SHP77 treated with DMSO at 0.1 percent for 48 hours (cell line): ENCODE measurements around the gene JPH3.
A peak's percentile ranks its signal among the peaks of the same experiment; 100 is the strongest.
"Not testable (repeated sequence)": the region's sequence is repeated elsewhere in the genome, so short reads cannot be mapped to it uniquely, and the experiment has no call there.

Experiments used
- DNase-seq: peaks from one replicate; lab custom pipeline; 2025; lab: John Stamatoyannopoulos, UW

Gene JPH3

GRCh38 chr16:87715658-87716057 lies 113.3 kb downstream of the JPH3 start:
- no peak for DNase-seq

DNA sequence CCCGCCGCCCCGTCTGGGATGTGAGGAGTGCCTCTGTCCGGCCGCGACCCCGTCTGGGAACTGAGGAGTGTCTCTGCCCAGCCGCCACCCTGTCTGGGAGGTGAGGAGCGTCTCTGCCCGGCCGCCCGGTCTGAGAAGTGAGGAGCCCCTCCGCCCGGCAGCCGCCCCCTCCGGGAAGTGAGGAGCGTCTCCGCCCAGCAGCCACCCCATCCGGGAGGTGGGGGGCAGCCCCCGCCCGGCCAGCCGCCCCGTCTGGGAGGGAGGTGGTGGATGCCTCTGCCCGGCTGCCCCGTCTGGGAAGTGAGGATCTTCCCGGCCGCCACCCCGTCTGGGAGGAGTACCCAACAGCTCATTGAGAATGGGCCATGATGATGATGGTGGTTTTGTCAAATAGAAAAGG lies 116.5 kb downstream of the JPH3 start:
- not testable (repeated sequence) for DNase-seq

DNA sequence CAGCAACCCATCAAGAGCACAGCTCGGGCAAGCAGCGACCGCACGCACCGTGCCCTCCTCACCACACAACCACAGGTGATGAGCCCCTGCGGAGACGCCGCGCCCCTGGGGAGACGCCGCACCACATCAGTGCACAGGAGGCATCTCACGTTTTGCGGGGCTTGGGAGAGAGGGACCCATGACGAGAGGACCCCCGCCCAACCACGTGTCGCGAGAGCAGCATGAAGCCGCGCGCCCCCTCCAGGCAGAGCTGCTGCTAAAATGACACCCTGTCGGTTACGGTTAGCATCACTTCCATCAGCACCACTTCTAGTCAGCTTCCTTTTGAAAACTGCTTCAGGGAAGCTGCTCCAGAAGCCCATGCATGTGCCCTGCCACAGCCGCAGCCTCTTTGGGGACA lies 118.1 kb downstream of the JPH3 start:
- DNase-seq = no peak

GRCh38 chr16:87721622-87722585 lies 119.6 kb downstream of the JPH3 start:
- DNase-seq = peak; percentile 29

GRCh38 chr16:87722590-87723225 lies 120.4 kb downstream of the JPH3 start:
- DNase-seq = no peak

DNA sequence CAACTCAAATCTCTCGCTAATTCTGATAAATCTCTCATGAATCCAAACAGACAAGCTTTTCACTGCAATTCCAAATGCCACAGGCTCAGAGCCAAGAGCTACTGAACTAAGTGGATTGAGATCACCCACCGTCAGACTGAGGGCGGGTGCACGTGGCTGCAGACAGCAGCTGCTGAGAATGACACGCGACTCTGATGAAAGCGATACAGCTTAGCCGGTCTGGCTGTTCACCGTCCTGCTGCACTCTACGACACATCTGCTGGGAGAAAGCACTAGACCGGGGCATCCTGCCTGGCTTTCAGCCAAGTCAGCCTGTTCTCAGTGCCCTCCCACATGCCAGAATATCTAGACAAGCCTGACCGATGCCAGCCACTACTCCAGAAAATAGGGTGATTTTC lies 120.9 kb downstream of the JPH3 start:
- DNase-seq = peak; percentile 99

GRCh38 chr16:87724490-87725291 lies 122.4 kb downstream of the JPH3 start:
- peak; percentile 79 for DNase-seq

DNA sequence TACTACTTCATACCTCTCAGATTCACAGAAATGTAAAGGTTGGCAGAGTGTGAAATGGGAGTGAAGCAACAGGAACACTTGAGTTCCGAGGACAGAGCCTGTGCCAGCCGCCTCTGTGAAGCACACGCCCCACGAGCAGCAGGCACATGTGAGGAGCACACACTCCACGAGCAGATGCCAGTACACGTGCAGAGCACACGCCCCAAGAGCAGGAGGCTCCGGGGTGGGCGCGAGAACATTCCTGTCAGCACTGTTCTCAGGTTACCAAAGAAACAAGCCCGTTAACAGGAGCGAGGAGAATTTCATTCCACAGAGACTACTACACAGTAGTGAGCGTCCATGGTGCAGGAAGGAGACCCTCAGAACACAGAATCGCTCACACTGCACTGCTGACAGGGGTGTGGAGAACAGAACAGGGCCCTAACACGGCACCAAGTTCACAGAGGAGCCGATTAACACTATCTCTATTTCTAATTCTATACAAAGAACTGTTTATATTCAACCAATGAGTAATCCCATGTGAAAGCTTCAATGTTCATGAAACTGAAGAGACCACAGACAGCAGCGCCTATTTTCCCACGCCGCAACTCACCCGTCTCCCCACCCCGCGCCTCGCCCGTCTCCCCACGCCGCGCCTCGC lies 123.4 kb downstream of the JPH3 start:
- DNase-seq = peak; percentile 48

DNA sequence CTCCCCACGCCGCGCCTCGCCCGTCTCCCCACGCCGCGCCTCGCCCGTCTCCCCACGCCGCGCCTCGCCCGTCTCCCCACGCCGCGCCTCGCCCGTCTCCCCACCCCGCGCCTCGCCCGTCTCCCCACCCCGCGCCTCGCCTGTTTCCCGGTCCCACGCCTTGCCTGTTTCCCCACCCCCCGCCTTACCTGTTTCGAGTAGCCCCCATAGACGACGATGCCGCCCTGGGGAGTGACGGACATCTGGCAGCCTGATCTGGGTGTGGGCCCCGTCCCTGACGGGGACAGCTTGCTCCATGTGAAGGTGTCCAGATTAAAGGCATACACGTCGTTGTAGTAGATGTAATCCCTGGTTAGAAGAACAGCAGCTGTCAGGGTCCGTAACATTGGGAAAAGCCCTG lies 124.3 kb downstream of the JPH3 start:
- not testable (repeated sequence) for DNase-seq

GRCh38 chr16:87727346-87727745 lies 125.0 kb downstream of the JPH3 start:
- DNase-seq = no peak

DNA sequence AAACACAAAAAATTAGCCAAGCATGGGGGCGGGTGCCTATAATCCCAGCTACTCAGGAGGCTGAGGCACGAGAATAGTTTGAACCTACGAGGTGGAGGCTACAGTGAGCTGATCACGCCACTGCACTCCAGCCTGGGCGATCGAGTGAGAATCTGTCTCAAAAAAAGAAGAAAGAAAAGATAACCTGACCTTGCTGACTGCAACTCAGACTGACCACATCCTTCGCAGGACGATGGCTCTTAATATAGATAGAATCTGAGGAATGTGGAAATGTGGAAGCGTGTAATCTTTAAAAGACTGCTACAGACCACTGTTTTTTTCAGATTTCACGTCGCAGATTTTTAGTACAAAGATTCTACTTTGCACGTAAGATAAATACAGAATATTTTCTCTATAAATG lies 125.7 kb downstream of the JPH3 start:
- DNase-seq = no peak

GRCh38 chr16:87729266-87729954 lies 127.1 kb downstream of the JPH3 start:
- DNase-seq = no peak

- no peak for DNase-seq
Observed at GRCh38 chr16:87731607-87732006, 129.3 kb downstream of the JPH3 start.

GRCh38 chr16:87733190-87733589 lies 130.9 kb downstream of the JPH3 start:
- DNase-seq = peak; percentile 5

GRCh38 chr16:87734644-87735043 lies 132.3 kb downstream of the JPH3 start:
- DNase-seq = no peak

DNA sequence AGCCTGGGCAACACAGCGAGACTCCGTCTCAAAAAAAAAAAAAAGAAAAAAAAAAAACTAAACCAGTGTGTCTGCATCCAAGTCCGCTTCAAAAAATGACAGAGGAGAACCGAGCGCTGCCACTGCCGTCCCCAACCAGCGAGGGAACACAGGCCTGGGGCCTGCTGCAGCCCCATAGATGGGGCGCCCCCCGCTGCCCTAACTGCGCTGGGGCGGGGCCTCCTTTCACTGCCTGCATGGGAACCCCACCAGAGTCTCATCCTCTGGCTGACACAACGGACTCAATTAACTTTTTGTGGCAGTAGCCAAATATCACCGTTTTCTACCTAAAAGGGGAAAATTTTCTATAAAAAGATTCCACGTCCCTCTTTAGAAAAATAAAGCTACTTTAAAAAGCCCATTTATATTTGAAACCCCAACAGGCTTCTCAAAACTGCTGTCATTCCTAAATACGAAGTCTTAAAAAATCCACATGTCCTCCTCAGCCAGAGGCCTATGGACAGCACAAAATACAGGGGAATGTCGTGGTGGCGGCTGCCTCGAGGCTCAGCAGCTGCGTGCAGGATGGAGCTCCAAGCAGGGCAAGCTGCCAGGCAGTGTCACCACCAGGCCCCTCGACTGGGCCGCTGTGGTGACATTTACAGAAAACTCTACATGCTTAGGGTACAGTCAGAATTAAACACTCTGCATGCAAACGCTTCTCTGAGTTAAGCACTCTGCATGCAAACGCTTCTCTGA lies 133.1 kb downstream of the JPH3 start:
- peak; percentile 72 for DNase-seq

GRCh38 chr16:87736008-87736382 lies 133.7 kb downstream of the JPH3 start:
- DNase-seq = no peak

GRCh38 chr16:87739801-87740200 lies 137.5 kb downstream of the JPH3 start:
- no peak for DNase-seq

- no peak for DNase-seq
Observed at GRCh38 chr16:87740441-87740840, 138.1 kb downstream of the JPH3 start.

GRCh38 chr16:87740909-87741424 lies 138.7 kb downstream of the JPH3 start:
- DNase-seq = no peak
